ENCODE results near the gene CDC20.

The CDC20 gene

GRCh38 chr1:43312663-43313515, 45.9 kb upstream of the CDC20 start:
- TF ChIP-seq TAF1 (IDR thresholded peaks at IDR 0.05; ENCODE audit: borderline replicate concordance, insufficient read depth, low read length) (no peak), FOXP2 (optimal IDR thresholded peaks at IDR 0.05; ENCODE audit: borderline replicate concordance, extremely low read depth, extremely low read length, insufficient read depth) (no peak), POLR2AphosphoS5 (IDR thresholded peaks at IDR 0.05; ENCODE audit: low read depth, low read length) (no peak), REST (IDR thresholded peaks at IDR 0.05; ENCODE audit: insufficient read depth in 1 of 2, low read depth in 2 of 2, low read length in 2 of 2) (no peak), SIN3A (IDR thresholded peaks at IDR 0.05; ENCODE audit: borderline replicate concordance, insufficient read depth, low read length) (no peak)

- no peak for TF ChIP-seq FOXP2 (optimal IDR thresholded peaks at IDR 0.05; ENCODE audit: borderline replicate concordance, extremely low read depth, extremely low read length, insufficient read depth)
- TF ChIP-seq POLR2AphosphoS5 (IDR thresholded peaks at IDR 0.05; ENCODE audit: low read depth, low read length) = no peak
- TF ChIP-seq TAF1 (IDR thresholded peaks at IDR 0.05; ENCODE audit: borderline replicate concordance, insufficient read depth, low read length) = no peak
- no peak for TF ChIP-seq REST (IDR thresholded peaks at IDR 0.05; ENCODE audit: insufficient read depth in 1 of 2, low read depth in 2 of 2, low read length in 2 of 2)
- no peak for TF ChIP-seq SIN3A (IDR thresholded peaks at IDR 0.05; ENCODE audit: borderline replicate concordance, insufficient read depth, low read length)
These were observed 45.0 kb upstream of the CDC20 start for GRCh38 chr1:43313771-43314170.

GRCh38 chr1:43314233-43314632, 44.5 kb upstream of the CDC20 start:
- TF ChIP-seq REST (IDR thresholded peaks at IDR 0.05; ENCODE audit: insufficient read depth in 1 of 2, low read depth in 2 of 2, low read length in 2 of 2) (no peak), POLR2AphosphoS5 (IDR thresholded peaks at IDR 0.05; ENCODE audit: low read depth, low read length) (no peak), FOXP2 (optimal IDR thresholded peaks at IDR 0.05; ENCODE audit: borderline replicate concordance, extremely low read depth, extremely low read length, insufficient read depth) (no peak), SIN3A (IDR thresholded peaks at IDR 0.05; ENCODE audit: borderline replicate concordance, insufficient read depth, low read length) (no peak), TAF1 (IDR thresholded peaks at IDR 0.05; ENCODE audit: borderline replicate concordance, insufficient read depth, low read length) (no peak)

GRCh38 chr1:43315481-43315880, 43.3 kb upstream of the CDC20 start:
- TF ChIP-seq SIN3A (IDR thresholded peaks at IDR 0.05; ENCODE audit: borderline replicate concordance, insufficient read depth, low read length) = no peak
- no peak for TF ChIP-seq POLR2AphosphoS5 (IDR thresholded peaks at IDR 0.05; ENCODE audit: low read depth, low read length)
- no peak for TF ChIP-seq TAF1 (IDR thresholded peaks at IDR 0.05; ENCODE audit: borderline replicate concordance, insufficient read depth, low read length)
- no peak for TF ChIP-seq REST (IDR thresholded peaks at IDR 0.05; ENCODE audit: insufficient read depth in 1 of 2, low read depth in 2 of 2, low read length in 2 of 2)
- TF ChIP-seq FOXP2 (optimal IDR thresholded peaks at IDR 0.05; ENCODE audit: borderline replicate concordance, extremely low read depth, extremely low read length, insufficient read depth) = no peak
